ENCODE results near the gene MYBL2. TPM values are rescaled to one million over a fixed set of nuclear protein-coding genes. Genes with fewer than 3 reads are reported as not detected.

The MYBL2 gene
- total and polyA plus RNA-seq, 2 donors from 2014 or later = 1.3 TPM; not detected in 1

GRCh38 chr20:43749734-43750294, 82.9 kb downstream of the MYBL2 start:
- H3K9me3 ChIP-seq (ENCODE audit: control insufficient read depth in 2 of 3, insufficient read depth in 1 of 3, low read length in 3 of 3) = no peaks in the 10 kb centered on the region
- no peak overlapping the region for H3K9ac ChIP-seq (ENCODE audit: low read length in 3 of 3)
- no peaks in the 10 kb centered on the region for H3K36me3 ChIP-seq (ENCODE audit: control insufficient read depth in 2 of 3, insufficient read depth in 3 of 3, low read length in 3 of 3)
- DNase-seq = peak; percentile 50 to 87 (median 73)
- intact Hi-C loops (cut with DNase I) = loop anchor here (5.0 kb wide), 1 partner anchor 327 kb away; no protein-coding TSS in a partner anchor
- H3K4me3 ChIP-seq (ENCODE audit: low read length in 3 of 3) = no peak overlapping the region
- no peak for FAIRE-seq
- H3K27me3 ChIP-seq (ENCODE audit: control insufficient read depth, insufficient read depth, low read length) = no peaks in the 10 kb centered on the region
- no peak overlapping the region for H3K27ac ChIP-seq (ENCODE audit: low read depth in 2 of 2, low read length in 2 of 2)
- peak; percentile 92 for TF ChIP-seq CTCF (IDR thresholded peaks at IDR 0.05; ENCODE audit: borderline replicate concordance, extremely low read depth, insufficient read depth)
- H3K4me1 ChIP-seq (ENCODE audit: control insufficient read depth in 2 of 3, insufficient read depth in 2 of 3, low read depth in 1 of 3, low read length in 3 of 3) = no peaks in the 10 kb centered on the region

- no peaks in the 10 kb centered on the region for H3K4me1 ChIP-seq (ENCODE audit: control insufficient read depth in 2 of 3, insufficient read depth in 2 of 3, low read depth in 1 of 3, low read length in 3 of 3)
- no peak overlapping the region for H3K4me3 ChIP-seq (ENCODE audit: low read length in 3 of 3)
- DNase-seq (no peak), FAIRE-seq (no peak)
- no peak overlapping the region for H3K27ac ChIP-seq (ENCODE audit: low read depth in 2 of 2, low read length in 2 of 2)
- H3K9me3 ChIP-seq (ENCODE audit: control insufficient read depth in 2 of 3, insufficient read depth in 1 of 3, low read length in 3 of 3) = no peaks in the 10 kb centered on the region
- no peak for TF ChIP-seq CTCF (IDR thresholded peaks at IDR 0.05; ENCODE audit: borderline replicate concordance, extremely low read depth, insufficient read depth)
- no peak overlapping the region for H3K9ac ChIP-seq (ENCODE audit: low read length in 3 of 3)
- intact Hi-C loops (cut with DNase I) = loop anchor here (5.0 kb wide), 1 partner anchor 327 kb away; no protein-coding TSS in a partner anchor
- H3K27me3 ChIP-seq (ENCODE audit: control insufficient read depth, insufficient read depth, low read length) = no peaks in the 10 kb centered on the region
- no peaks in the 10 kb centered on the region for H3K36me3 ChIP-seq (ENCODE audit: control insufficient read depth in 2 of 3, insufficient read depth in 3 of 3, low read length in 3 of 3)
Measured at GRCh38 chr20:43750774-43751166, 83.9 kb downstream of the MYBL2 start.

GRCh38 chr20:43751167-43752050, 84.5 kb downstream of the MYBL2 start:
- intact Hi-C loops (cut with DNase I) = loop anchor here (5.0 kb wide), 1 partner anchor 326 kb away; no protein-coding TSS in a partner anchor
- FAIRE-seq = no peak

More at GRCh38 chr20:43751167-43752050, 84.5 kb downstream of the MYBL2 start:
- Histone ChIP-seq H3K4me1 (ENCODE audit: control insufficient read depth in 2 of 3, insufficient read depth in 2 of 3, low read depth in 1 of 3, low read length in 3 of 3) (no peaks in the 10 kb centered on the region), H3K36me3 (ENCODE audit: control insufficient read depth in 2 of 3, insufficient read depth in 3 of 3, low read length in 3 of 3) (no peaks in the 10 kb centered on the region), H3K9ac (ENCODE audit: low read length in 3 of 3) (no peak overlapping the region), H3K4me3 (ENCODE audit: low read length in 3 of 3) (no peak overlapping the region), H3K27me3 (ENCODE audit: control insufficient read depth, insufficient read depth, low read length) (no peaks in the 10 kb centered on the region), H3K27ac (ENCODE audit: low read depth in 2 of 2, low read length in 2 of 2) (no peak overlapping the region), H3K9me3 (ENCODE audit: control insufficient read depth in 2 of 3, insufficient read depth in 1 of 3, low read length in 3 of 3) (no peaks in the 10 kb centered on the region)
- no peak for DNase-seq
- TF ChIP-seq CTCF (IDR thresholded peaks at IDR 0.05; ENCODE audit: borderline replicate concordance, extremely low read depth, insufficient read depth) = no peak

Data from kidney (tissue), 14 donors.